BE2C (cell line): ENCODE data around the gene CCDC33.

ENCODE experiments used
- DNase-seq: peaks from one replicate; pipeline ENCODE4 v3.0.0-alpha.2; 2020
- H3K27me3 ChIP-seq: fragments of 250-450 bp; sonication (Bioruptor Pico); 2 replicates; pipeline ENCODE4 v1.5.1; 2020; ENCODE audit warnings: mild to moderate bottlenecking
- H3K36me3 ChIP-seq: fragments of 250-450 bp; sonication (Bioruptor Pico); 2 replicates; pipeline ENCODE4 v1.5.1; 2020; ENCODE audit warnings: mild to moderate bottlenecking
- H3K4me1 ChIP-seq: fragments of 250-450 bp; sonication (Bioruptor Pico); 2 replicates; pipeline ENCODE4 v1.5.1; 2020
- H3K4me3 ChIP-seq: 2 replicates; pipeline ENCODE4 v1.5.1; 2011; ENCODE audit warnings: low read depth, low read length
- H3K9me3 ChIP-seq: fragments of 250-450 bp; sonication (Bioruptor Pico); 2 replicates; pipeline ENCODE4 v1.5.1; 2020
- TF ChIP-seq, protein P1 (sequence below): IDR thresholded peaks from 2 replicates; pipeline ENCODE4 v1.5.1; 2012; ENCODE audit warnings: mild to moderate bottlenecking, low read depth, low read length

Gene CCDC33

GRCh38 chr15:74206801-74207281 is 29.3 kb upstream of the CCDC33 start:
- TF ChIP-seq, protein P1, sequence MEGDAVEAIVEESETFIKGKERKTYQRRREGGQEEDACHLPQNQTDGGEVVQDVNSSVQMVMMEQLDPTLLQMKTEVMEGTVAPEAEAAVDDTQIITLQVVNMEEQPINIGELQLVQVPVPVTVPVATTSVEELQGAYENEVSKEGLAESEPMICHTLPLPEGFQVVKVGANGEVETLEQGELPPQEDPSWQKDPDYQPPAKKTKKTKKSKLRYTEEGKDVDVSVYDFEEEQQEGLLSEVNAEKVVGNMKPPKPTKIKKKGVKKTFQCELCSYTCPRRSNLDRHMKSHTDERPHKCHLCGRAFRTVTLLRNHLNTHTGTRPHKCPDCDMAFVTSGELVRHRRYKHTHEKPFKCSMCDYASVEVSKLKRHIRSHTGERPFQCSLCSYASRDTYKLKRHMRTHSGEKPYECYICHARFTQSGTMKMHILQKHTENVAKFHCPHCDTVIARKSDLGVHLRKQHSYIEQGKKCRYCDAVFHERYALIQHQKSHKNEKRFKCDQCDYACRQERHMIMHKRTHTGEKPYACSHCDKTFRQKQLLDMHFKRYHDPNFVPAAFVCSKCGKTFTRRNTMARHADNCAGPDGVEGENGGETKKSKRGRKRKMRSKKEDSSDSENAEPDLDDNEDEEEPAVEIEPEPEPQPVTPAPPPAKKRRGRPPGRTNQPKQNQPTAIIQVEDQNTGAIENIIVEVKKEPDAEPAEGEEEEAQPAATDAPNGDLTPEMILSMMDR: no peak
- DNase-seq: no peak

DNA sequence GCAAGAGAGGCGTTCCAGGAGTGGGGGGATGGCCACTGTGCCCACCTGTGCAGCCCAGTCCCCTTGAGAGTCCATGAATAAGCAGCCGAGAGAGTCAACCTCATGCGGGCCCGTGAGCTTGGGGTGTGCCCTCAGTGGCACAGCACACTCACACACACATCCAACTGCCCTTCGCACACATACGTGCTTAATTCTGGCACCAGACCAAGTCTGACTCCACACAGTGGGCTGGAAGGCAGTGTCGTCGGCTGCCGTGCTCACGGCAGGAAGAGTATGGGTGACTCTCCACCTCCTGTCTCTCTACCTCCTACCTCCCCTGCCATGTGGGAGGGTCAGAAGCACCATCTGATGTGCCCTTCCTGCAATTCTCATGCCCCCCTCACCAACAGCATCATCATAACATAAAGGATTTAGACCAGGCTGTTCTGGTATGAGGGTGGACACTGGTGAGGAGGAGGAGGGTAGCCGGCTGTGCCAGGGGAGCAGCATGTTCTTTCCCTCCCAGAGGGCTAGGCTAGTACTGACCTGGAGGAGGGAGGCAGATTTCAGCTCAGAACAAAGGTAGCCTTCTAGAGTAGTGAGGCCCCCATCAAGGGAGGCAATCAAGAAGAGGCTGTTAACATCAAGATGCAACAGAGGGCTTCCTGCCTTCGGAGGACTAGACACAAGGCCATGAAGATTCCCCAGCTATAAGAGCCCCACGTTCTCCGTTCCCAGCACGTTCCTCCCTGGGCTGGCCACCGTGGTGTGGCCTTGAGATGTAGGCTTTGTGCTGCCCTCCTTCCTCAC is 28.3 kb upstream of the CCDC33 start:
- Histone ChIP-seq H3K4me3 (no peak overlapping the region), H3K9me3 (no peaks in the 10 kb centered on the region), H3K27me3 (no peaks in the 10 kb centered on the region), H3K4me1 (peaks cover 36% of the 10 kb centered on the region), H3K36me3 (peaks cover 66% of the 10 kb centered on the region)
- no peak for DNase-seq
- TF ChIP-seq, protein P1: no peak

More at GRCh38 chr15:74206801-74207281, 29.3 kb upstream of the CCDC33 start:
- H3K4me1 ChIP-seq: peaks cover 36% of the 10 kb centered on the region
- no peak overlapping the region for H3K4me3 ChIP-seq
- no peaks in the 10 kb centered on the region for H3K9me3 ChIP-seq
- peaks cover 56% of the 10 kb centered on the region for H3K36me3 ChIP-seq
- no peaks in the 10 kb centered on the region for H3K27me3 ChIP-seq

- Histone ChIP-seq H3K27me3 (no peaks in the 10 kb centered on the region), H3K4me1 (peaks cover 36% of the 10 kb centered on the region), H3K36me3 (peaks cover 71% of the 10 kb centered on the region), H3K9me3 (no peaks in the 10 kb centered on the region), H3K4me3 (no peak overlapping the region)
- DNase-seq: no peak
- TF ChIP-seq, protein P1: no peak
Measured at GRCh38 chr15:74208496-74208895, 27.6 kb upstream of the CCDC33 start.

GRCh38 chr15:74208901-74209559 is 27.1 kb upstream of the CCDC33 start:
- TF ChIP-seq, protein P1: no peak
- Histone ChIP-seq H3K4me3 (no peak overlapping the region), H3K36me3 (peaks cover 74% of the 10 kb centered on the region), H3K4me1 (peaks cover 36% of the 10 kb centered on the region), H3K9me3 (no peaks in the 10 kb centered on the region), H3K27me3 (no peaks in the 10 kb centered on the region)
- DNase-seq: no peak

GRCh38 chr15:74209560-74209958 is 26.6 kb upstream of the CCDC33 start:
- no peak for DNase-seq
- no peak overlapping the region for H3K4me3 ChIP-seq
- no peaks in the 10 kb centered on the region for H3K27me3 ChIP-seq
- TF ChIP-seq, protein P1: no peak
- no peaks in the 10 kb centered on the region for H3K9me3 ChIP-seq
- H3K36me3 ChIP-seq: peaks cover 78% of the 10 kb centered on the region
- peaks cover 31% of the 10 kb centered on the region for H3K4me1 ChIP-seq
